Upper lobe of left lung (tissue), 6 donors: ENCODE results near the gene FXYD4. TPM values are rescaled to one million over a fixed set of nuclear protein-coding genes. Genes with fewer than 3 reads are reported as not detected.

Experiments used
- ATAC-seq, 2 donors: fragments of 200-7000 bp; cut with Tn5 transposase; one replicate each; pipeline ENCODE4 v1.9.1; 2022; ENCODE audit warnings: mild to moderate bottlenecking in 2 of 2, moderate library complexity in 2 of 2; ENCODE audit not compliant: low FRiP score in 2 of 2
- DNase-seq, 2 donors: peaks; one replicate each; pipeline ENCODE4 v3.0.0-alpha.2; 2019 to 2020
- H3K27ac ChIP-seq, 4 donors: fragments of 200-600 bp; sonication (generic); one replicate each; pipeline ENCODE4 v1.5.1; 2016 to 2019
- H3K27me3 ChIP-seq, 4 donors: fragments of 200-600 bp; sonication (generic); one replicate each; pipeline ENCODE4 v1.5.1; 2017 to 2019
- H3K36me3 ChIP-seq, 4 donors: fragments of 200-600 bp; sonication (generic); one replicate each; pipeline ENCODE4 v1.5.1; 2016 to 2019
- H3K4me1 ChIP-seq, 4 donors: fragments of 200-600 bp; sonication (generic); one replicate each; pipeline ENCODE4 v1.5.1; 2018 to 2019
- H3K4me3 ChIP-seq, 4 donors: fragments of 200-600 bp; sonication (generic); one replicate each; pipeline ENCODE4 v1.5.1; 2017 to 2019; ENCODE audit warnings: mild to moderate bottlenecking in 2 of 4, moderate library complexity in 1 of 4
- H3K9me3 ChIP-seq, 4 donors: fragments of 200-600 bp; sonication (generic); one replicate each; pipeline ENCODE4 v1.5.1; 2018 to 2019
- CTCF ChIP-seq, 6 experiments: fragments of 450-650 bp in 4 of 6; fragments of 200-600 bp in 2 of 6; sonication (generic) in 2 of 6; IDR thresholded peaks; one replicate each; pipeline ENCODE4 v1.5.1; 2016 to 2019; ENCODE audit warnings: antibody characterized with exemption in 6 of 6
- EP300 ChIP-seq, 4 donors: sonication (generic); formaldehyde crosslinking; IDR thresholded peaks; one replicate each; pipeline ENCODE4 v1.5.1; 2017; ENCODE audit warnings: antibody characterized with exemption in 4 of 4, control low read depth in 2 of 4
- POLR2A ChIP-seq, 4 donors: fragments of 450-650 bp; IDR thresholded peaks; one replicate each; pipeline ENCODE4 v1.5.1; 2016 to 2017; ENCODE audit warnings: antibody characterized with exemption in 4 of 4, mild to moderate bottlenecking in 2 of 4
- POLR2AphosphoS5 ChIP-seq, 2 donors: sonication (generic); formaldehyde crosslinking; IDR thresholded peaks; one replicate each; pipeline ENCODE4 v1.5.1; 2017; ENCODE audit warnings: antibody characterized with exemption in 2 of 2
- WGBS, 2 donors: methylation state at CpG; one replicate each; pipeline ENCODE4 v1.1.5; 2017 to 2018; 5-methylcytosine and 5-hydroxymethylcytosine counted together
- total RNA-seq, 6 donors: library from RNA; depleted of rRNA in 4 of 6; stranded (reverse); fragments of >200 nt in 4 of 6; gene quantifications; one replicate each; pipeline versions ENCODE4 v1.1.0 to v1.2.1, GENCODE V29; 2016 to 2021
- donor health status: DM: no; HTN: no; CAD: no; lungs with moderate emphysema.
- donor health status: DM: no; HTN: yes; CAD: no; lungs with severe emphysema.

FXYD4 gene
- total RNA-seq, 6 donors from 2014 or later: 2.5 to 4.0 (median 2.7) TPM; not detected in 3

GRCh38 chr10:43404704-43405084, 33.3 kb downstream of the FXYD4 start:
- Histone ChIP-seq H3K4me3 (peak overlapping the region in 1 of 4 donors; percentile 15), H3K4me1 (peaks cover 55 to 71% (median 64%) of the 10 kb centered on the region in 4 donors), H3K9me3 (no peaks in the 10 kb centered on the region), H3K27me3 (no peaks in the 10 kb centered on the region), H3K36me3 (peaks cover 0 to 26% (median 2%) of the 10 kb centered on the region in 4 donors), H3K27ac (peak overlapping the region in 3 of 4 donors; percentile 27 to 98 (median 45))
- 39 to 48% methylated on average over 6 of the region's 6 CpGs for WGBS, 2 donors
- TF ChIP-seq CTCF (IDR thresholded peaks at IDR 0.05) (no peak), POLR2A (IDR thresholded peaks at IDR 0.05) (no peak), EP300 (IDR thresholded peaks at IDR 0.05) (no peak), POLR2AphosphoS5 (IDR thresholded peaks at IDR 0.05) (no peak)
- ATAC-seq: no peak
- DNase-seq: no peak

- peak in 1 of 2 donors; percentile 61 for ATAC-seq
- WGBS, 2 donors: 0% methylated on average over 16 to 55 of the region's 59 CpGs
Observed at GRCh38 chr10:43407148-43407575, 35.7 kb downstream of the FXYD4 start.

GRCh38 chr10:43407576-43408330, 36.3 kb downstream of the FXYD4 start:
- Histone ChIP-seq H3K4me1 (peaks cover 37 to 50% (median 39%) of the 10 kb centered on the region in 4 donors), H3K36me3 (peaks cover 0 to 11% (median 2%) of the 10 kb centered on the region in 4 donors), H3K4me3 (peak overlapping the region; percentile 57 to 83 (median 67)), H3K27ac (peak overlapping the region; percentile 98 to 100 (median 98)), H3K27me3 (no peaks in the 10 kb centered on the region), H3K9me3 (no peaks in the 10 kb centered on the region)
- 0% methylated on average over 40 to 54 of the region's 56 CpGs for WGBS, 2 donors
- TF ChIP-seq CTCF (IDR thresholded peaks at IDR 0.05) (peak in 5 of 6 experiments; percentile 25 to 70 (median 40)), POLR2A (IDR thresholded peaks at IDR 0.05) (peak; percentile 49 to 86 (median 77)), POLR2AphosphoS5 (IDR thresholded peaks at IDR 0.05) (peak; percentile 94 to 97), EP300 (IDR thresholded peaks at IDR 0.05) (peak in 2 of 4 donors; percentile 1 to 80)
- DNase-seq (peak; percentile 94 to 96), ATAC-seq (peak; percentile 84 to 87)

More at GRCh38 chr10:43407148-43407575, 35.7 kb downstream of the FXYD4 start:
- peak; percentile 51 to 96 for DNase-seq
- Histone ChIP-seq H3K9me3 (no peaks in the 10 kb centered on the region), H3K27ac (peak overlapping the region; percentile 98 to 100 (median 98)), H3K27me3 (no peaks in the 10 kb centered on the region), H3K36me3 (peaks cover 0 to 16% (median 2%) of the 10 kb centered on the region in 4 donors), H3K4me3 (peak overlapping the region; percentile 57 to 83 (median 67)), H3K4me1 (peaks cover 43 to 56% (median 44%) of the 10 kb centered on the region in 4 donors)
- no peak for TF ChIP-seq EP300 (IDR thresholded peaks at IDR 0.05)
- no peak for TF ChIP-seq POLR2A (IDR thresholded peaks at IDR 0.05)
- TF ChIP-seq POLR2AphosphoS5 (IDR thresholded peaks at IDR 0.05): no peak
- no peak for TF ChIP-seq CTCF (IDR thresholded peaks at IDR 0.05)

- Histone ChIP-seq H3K4me1 (peaks cover 32 to 44% (median 34%) of the 10 kb centered on the region in 4 donors), H3K36me3 (peaks cover 0 to 5% (median 2%) of the 10 kb centered on the region in 4 donors), H3K9me3 (no peaks in the 10 kb centered on the region), H3K27ac (peak overlapping the region; percentile 98 to 100 (median 98)), H3K27me3 (no peaks in the 10 kb centered on the region), H3K4me3 (peak overlapping the region; percentile 57 to 83 (median 67))
- DNase-seq (no peak), ATAC-seq (no peak)
- WGBS, 2 donors: 1 to 2% methylated on average over 12 to 25 of the region's 31 CpGs
- no peak for TF ChIP-seq EP300 (IDR thresholded peaks at IDR 0.05)
Observed at GRCh38 chr10:43408331-43408709, 36.9 kb downstream of the FXYD4 start.

GRCh38 chr10:43408710-43409384, 37.4 kb downstream of the FXYD4 start, which contains the start of gene HNRNPF:
HNRNPF (minus strand) TSS chr10:43409186; CDS start chr10:43387884, 21,302 bp downstream.
- DNase-seq (peak; percentile 96 to 99), ATAC-seq (peak; percentile 93 to 96)
- no peaks in the 10 kb centered on the region for H3K36me3 ChIP-seq
- TF ChIP-seq POLR2A (IDR thresholded peaks at IDR 0.05) (peak; percentile 73 to 99 (median 90)), CTCF (IDR thresholded peaks at IDR 0.05) (peak in 2 of 6 experiments; percentile 23 to 34), POLR2AphosphoS5 (IDR thresholded peaks at IDR 0.05) (peak; percentile 95 to 99), EP300 (IDR thresholded peaks at IDR 0.05) (peak in 1 of 4 donors; percentile 69)
- no peaks in the 10 kb centered on the region for H3K27me3 ChIP-seq
- no peaks in the 10 kb centered on the region for H3K9me3 ChIP-seq
- peak within 1 kb of the TSS; percentile 98 to 100 (median 98) for H3K27ac ChIP-seq
- peak within 1 kb of the TSS; percentile 57 to 83 (median 67) for H3K4me3 ChIP-seq
- peaks cover 27 to 39% (median 29%) of the 10 kb centered on the region in 4 donors for H3K4me1 ChIP-seq
- 0% methylated on average over 14 to 28 of the region's 68 CpGs for WGBS, 2 donors
